Stomach (tissue), 4 donors: ENCODE results near the gene LHFPL6.

Source experiments
- POLR2A ChIP-seq, 4 donors: fragments of 450-650 bp; IDR thresholded peaks; one replicate each; pipeline ENCODE4 v1.6.1; 2016; ENCODE audit warnings: antibody characterized with exemption in 4 of 4, control low read depth in 2 of 4, mild to moderate bottlenecking in 1 of 4, moderate library complexity in 1 of 4
- TF ChIP-seq, protein P1 (sequence below), 7 experiments: fragments of 450-650 bp in 4 of 7; fragments of 200-600 bp in 3 of 7; sonication (generic) in 3 of 7; IDR thresholded peaks; one replicate each; pipeline ENCODE4 v1.5.1; 2016 to 2019; ENCODE audit warnings: antibody characterized with exemption in 7 of 7, control low read depth in 2 of 7, mild to moderate bottlenecking in 1 of 7

DNA sequence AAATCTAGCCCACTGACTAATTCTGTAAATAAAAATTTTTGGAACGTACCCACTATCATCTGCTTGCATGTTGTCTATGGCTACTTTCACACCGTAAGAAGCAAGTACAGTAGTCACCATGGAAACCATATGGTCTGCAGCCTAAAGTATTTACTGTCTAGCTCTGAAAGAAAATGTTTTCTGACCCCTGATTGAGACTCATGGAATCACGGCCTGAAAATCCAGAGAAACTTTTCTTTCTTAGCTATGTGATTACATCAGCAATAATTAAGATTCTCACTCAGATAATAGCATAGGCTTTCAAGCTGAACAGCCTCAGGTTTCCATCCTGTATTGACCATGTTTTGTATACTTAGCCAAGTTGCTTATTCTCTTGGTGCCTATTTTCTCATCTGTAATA lies 300.2 kb downstream of the LHFPL6 start:
- TF ChIP-seq POLR2A (IDR thresholded peaks at IDR 0.05), result no peak
- TF ChIP-seq, protein P1, sequence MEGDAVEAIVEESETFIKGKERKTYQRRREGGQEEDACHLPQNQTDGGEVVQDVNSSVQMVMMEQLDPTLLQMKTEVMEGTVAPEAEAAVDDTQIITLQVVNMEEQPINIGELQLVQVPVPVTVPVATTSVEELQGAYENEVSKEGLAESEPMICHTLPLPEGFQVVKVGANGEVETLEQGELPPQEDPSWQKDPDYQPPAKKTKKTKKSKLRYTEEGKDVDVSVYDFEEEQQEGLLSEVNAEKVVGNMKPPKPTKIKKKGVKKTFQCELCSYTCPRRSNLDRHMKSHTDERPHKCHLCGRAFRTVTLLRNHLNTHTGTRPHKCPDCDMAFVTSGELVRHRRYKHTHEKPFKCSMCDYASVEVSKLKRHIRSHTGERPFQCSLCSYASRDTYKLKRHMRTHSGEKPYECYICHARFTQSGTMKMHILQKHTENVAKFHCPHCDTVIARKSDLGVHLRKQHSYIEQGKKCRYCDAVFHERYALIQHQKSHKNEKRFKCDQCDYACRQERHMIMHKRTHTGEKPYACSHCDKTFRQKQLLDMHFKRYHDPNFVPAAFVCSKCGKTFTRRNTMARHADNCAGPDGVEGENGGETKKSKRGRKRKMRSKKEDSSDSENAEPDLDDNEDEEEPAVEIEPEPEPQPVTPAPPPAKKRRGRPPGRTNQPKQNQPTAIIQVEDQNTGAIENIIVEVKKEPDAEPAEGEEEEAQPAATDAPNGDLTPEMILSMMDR (IDR thresholded peaks at IDR 0.05), result no peak
